Lung (tissue), 12 donors: ENCODE results near the gene RARRES2. TPM values are rescaled to one million over a fixed set of nuclear protein-coding genes. Genes with fewer than 3 reads are reported as not detected.

ENCODE experiments used
- ATAC-seq: fragments of 200-7000 bp; cut with Tn5 transposase; one replicate; pipeline ENCODE4 v1.9.1; 2020; ENCODE audit warnings: moderate number of reproducible peaks; ENCODE audit not compliant: insufficient read depth, low FRiP score
- DNase-seq, 3 donors: peaks; one replicate each; pipeline ENCODE4 v3.0.0-alpha.2; 2013 to 2017
- H3K27ac ChIP-seq, 2 donors: one replicate each; pipeline ENCODE4 v1.5.1; 2013; ENCODE audit warnings: mild to moderate bottlenecking in 2 of 2, moderate library complexity in 2 of 2, control low read depth in 1 of 2, inconsistent platforms in 1 of 2, low read depth in 1 of 2, low read length in 1 of 2
- H3K27me3 ChIP-seq, 3 donors: one replicate each; pipeline ENCODE4 v1.5.1; 2013; ENCODE audit warnings: low read length in 2 of 3; ENCODE audit not compliant: control insufficient read depth in 3 of 3, insufficient read depth in 3 of 3
- H3K36me3 ChIP-seq, 4 donors: one replicate each; pipeline ENCODE4 v1.5.1; 2013; ENCODE audit warnings: low read length in 4 of 4, mild to moderate bottlenecking in 1 of 4, moderate library complexity in 1 of 4; ENCODE audit not compliant: control insufficient read depth in 4 of 4, insufficient read depth in 4 of 4
- H3K4me1 ChIP-seq, 5 donors: one replicate each; pipeline ENCODE4 v1.5.1; 2013; ENCODE audit warnings: low read length in 5 of 5, mild to moderate bottlenecking in 2 of 5, moderate library complexity in 1 of 5; ENCODE audit not compliant: control insufficient read depth in 5 of 5, insufficient read depth in 5 of 5
- H3K4me3 ChIP-seq: one replicate; pipeline ENCODE4 v1.5.1; 2013; ENCODE audit warnings: mild to moderate bottlenecking, control low read depth, moderate library complexity
- H3K9ac ChIP-seq, 2 donors: one replicate each; pipeline ENCODE4 v1.5.1; 2013; ENCODE audit warnings: low read length in 2 of 2, control low read depth in 1 of 2; ENCODE audit not compliant: insufficient read depth in 1 of 2
- H3K9me3 ChIP-seq, 4 donors: one replicate each; pipeline ENCODE4 v1.5.1; 2013; ENCODE audit warnings: low read length in 3 of 4, mild to moderate bottlenecking in 1 of 4, moderate library complexity in 1 of 4; ENCODE audit not compliant: control insufficient read depth in 4 of 4, insufficient read depth in 3 of 4
- CTCF ChIP-seq: IDR thresholded peaks from 2 replicates; pipeline ENCODE4 v1.5.1; 2012; ENCODE audit warnings: mild to moderate bottlenecking; ENCODE audit errors: control extremely low read depth, extremely low read depth
- WGBS, 2 donors: extraction: QIAGEN DNeasy Blood & Tissue Kit; methylation state at CpG; one replicate each; pipeline ENCODE4 v1.1.7; 2013; 5-methylcytosine and 5-hydroxymethylcytosine counted together
- polyA plus RNA-seq, 2 donors: library from polyadenylated mRNA; stranded (reverse); fragments of 200-250 nt; gene quantifications; one replicate each; pipeline ENCODE4 v1.2.1, GENCODE V29; 2013
- total RNA-seq, 2 donors: library from RNA; depleted of rRNA in 1 of 2; stranded (reverse); fragments of >200 nt in 1 of 2; gene quantifications; one replicate each; pipeline ENCODE4 v1.2.1, GENCODE V29; 2014 to 2021
- donor health status: control.
- donor health status: control.
- donor health status: Bipolar disorder and iron deficiency.
- donor health status: healthy.
- donor health status: DM: yes; HTN: yes; CAD: no.

The RARRES2 gene
- total and polyA plus RNA-seq, 4 donors = 123 to 212 (median 163) TPM

- ATAC-seq = no peak
Measured at GRCh38 chr7:150373049-150373801, 31.8 kb upstream of the RARRES2 start.

GRCh38 chr7:150372271-150373048 is 31.0 kb upstream of the RARRES2 start:
- ATAC-seq (no peak), DNase-seq (no peak)
- H3K4me3 ChIP-seq = no peak overlapping the region
- H3K27ac ChIP-seq = peak overlapping the region in 1 of 2 donors; percentile 37
- no peak overlapping the region for H3K9ac ChIP-seq
- 90 to 92% methylated on average over 76 to 79 of the region's 79 CpGs for WGBS, 2 donors
- H3K9me3 ChIP-seq = no peaks in the 10 kb centered on the region
- peaks cover 0 to 30% (median 7%) of the 10 kb centered on the region in 5 donors for H3K4me1 ChIP-seq
- TF ChIP-seq CTCF = no peak
- no peaks in the 10 kb centered on the region for H3K27me3 ChIP-seq
- H3K36me3 ChIP-seq = peaks cover 0 to 40% (median 19%) of the 10 kb centered on the region in 4 donors

More at GRCh38 chr7:150373049-150373801, 31.8 kb upstream of the RARRES2 start:
- Histone ChIP-seq H3K9ac (peak overlapping the region in 1 of 2 donors; percentile 9), H3K27me3 (no peaks in the 10 kb centered on the region), H3K9me3 (no peaks in the 10 kb centered on the region), H3K4me1 (peaks cover 0 to 31% (median 10%) of the 10 kb centered on the region in 5 donors), H3K4me3 (no peak overlapping the region), H3K36me3 (peaks cover 0 to 40% (median 19%) of the 10 kb centered on the region in 4 donors), H3K27ac (peak overlapping the region in 1 of 2 donors; percentile 37)
- WGBS, 2 donors = 77 to 78% methylated on average over 21 of the region's 21 CpGs
- TF ChIP-seq CTCF = no peak
- DNase-seq = peak; percentile 56 to 77 (median 63)

- ATAC-seq (no peak), DNase-seq (no peak)
- no peak for TF ChIP-seq CTCF
- H3K9me3 ChIP-seq = no peaks in the 10 kb centered on the region
- no peak overlapping the region for H3K9ac ChIP-seq
- no peak overlapping the region for H3K27ac ChIP-seq
- H3K4me1 ChIP-seq = peaks cover 0 to 30% (median 7%) of the 10 kb centered on the region in 5 donors
- no peak overlapping the region for H3K4me3 ChIP-seq
- H3K36me3 ChIP-seq = peaks cover 0 to 40% (median 19%) of the 10 kb centered on the region in 4 donors
- 96 to 97% methylated on average over 30 of the region's 30 CpGs for WGBS, 2 donors
- H3K27me3 ChIP-seq = no peaks in the 10 kb centered on the region
Measured at GRCh38 chr7:150371996-150372270, 30.5 kb upstream of the RARRES2 start.
